ENCODE measurements around the gene ZFYVE21. TPM values are rescaled to one million over a fixed set of nuclear protein-coding genes. Genes with fewer than 3 reads are reported as not detected.
A peak's percentile ranks its signal among the peaks of the same experiment; 100 is the strongest.

ZFYVE21 gene
- total RNA-seq, 6 donors from 2014 or later, result 29.3 to 92.1 (median 65.5) TPM

- H3K9me3 ChIP-seq, result no peaks in the 10 kb centered on the region
- no peak for DNase-seq
- no peaks in the 10 kb centered on the region for H3K27me3 ChIP-seq
- TF ChIP-seq POLR2AphosphoS5 (IDR thresholded peaks at IDR 0.05), result no peak
- TF ChIP-seq CTCF (IDR thresholded peaks at IDR 0.05), result no peak
- no peak for TF ChIP-seq POLR2A (IDR thresholded peaks at IDR 0.05)
- TF ChIP-seq EP300 (IDR thresholded peaks at IDR 0.05), result no peak
- WGBS, 2 donors, result 39 to 50% methylated on average over 6 to 9 of the region's 9 CpGs
- H3K27ac ChIP-seq, result peak overlapping the region in 3 of 4 donors; percentile 57 to 81 (median 59)
- ATAC-seq (ENCODE audit: low FRiP score in 2 of 2), result no peak
- peaks cover 0 to 28% (median 12%) of the 10 kb centered on the region in 4 donors for H3K36me3 ChIP-seq
- peaks cover 31 to 50% (median 40%) of the 10 kb centered on the region in 4 donors for H3K4me1 ChIP-seq
- H3K4me3 ChIP-seq, result no peak overlapping the region
These were observed 4.7 kb upstream of the ZFYVE21 start for GRCh38 chr14:103710771-103711377.

- Histone ChIP-seq H3K9me3 (no peaks in the 10 kb centered on the region), H3K4me3 (no peak overlapping the region), H3K4me1 (peaks cover 34 to 49% (median 39%) of the 10 kb centered on the region in 4 donors), H3K27ac (peak overlapping the region; percentile 54 to 81 (median 58)), H3K36me3 (peaks cover 0 to 20% (median 10%) of the 10 kb centered on the region in 4 donors), H3K27me3 (no peaks in the 10 kb centered on the region)
- 45 to 63% methylated on average over 8 to 25 of the region's 27 CpGs for WGBS, 2 donors
- ATAC-seq (ENCODE audit: low FRiP score in 2 of 2), result peak in 1 of 2 donors; percentile 5
- peak; percentile 62 to 87 for DNase-seq
- TF ChIP-seq POLR2AphosphoS5 (IDR thresholded peaks at IDR 0.05), result peak in 1 of 2 donors; percentile 13
- TF ChIP-seq POLR2A (IDR thresholded peaks at IDR 0.05), result no peak
These were observed 3.8 kb upstream of the ZFYVE21 start for GRCh38 chr14:103711516-103712431.

DNA sequence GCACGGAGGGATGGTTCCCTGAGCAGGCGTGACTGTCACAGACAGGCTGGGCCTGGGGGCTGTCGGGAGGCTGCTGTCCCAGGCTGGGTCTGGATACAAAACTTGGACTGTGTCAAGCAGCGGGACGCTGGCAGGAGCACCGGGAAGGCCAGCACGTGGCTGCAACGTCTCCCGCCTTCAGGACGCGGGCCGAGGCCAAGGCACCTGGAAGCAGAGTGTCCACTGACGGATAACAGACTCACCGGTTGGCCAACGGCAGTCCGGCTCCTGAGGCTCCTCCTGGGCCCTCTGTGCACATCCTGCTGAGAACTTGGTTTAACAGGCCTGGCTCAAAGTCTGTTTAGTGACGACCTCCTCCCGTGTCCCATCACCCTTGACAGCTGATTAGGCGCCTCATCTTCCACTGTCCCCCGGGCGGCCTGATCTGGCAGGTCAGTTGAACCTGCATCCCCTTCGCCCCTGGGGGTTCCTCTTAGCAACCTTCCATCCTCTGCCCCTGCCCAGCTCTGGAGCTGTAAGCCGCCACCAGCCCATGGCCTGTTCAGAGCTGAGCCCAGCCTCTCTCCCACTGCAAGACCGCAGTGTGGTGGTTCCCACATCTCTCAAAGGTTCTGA is 2.9 kb upstream of the ZFYVE21 start:
- H3K4me3 ChIP-seq, result no peak overlapping the region

GRCh38 chr14:103713304-103714062 is 2.1 kb upstream of the ZFYVE21 start:
- Histone ChIP-seq H3K4me1 (peaks cover 41 to 66% (median 51%) of the 10 kb centered on the region in 4 donors), H3K9me3 (no peaks in the 10 kb centered on the region), H3K4me3 (no peak overlapping the region), H3K36me3 (peaks cover 0 to 7% (median 2%) of the 10 kb centered on the region in 4 donors), H3K27me3 (no peaks in the 10 kb centered on the region), H3K27ac (peak overlapping the region in 3 of 4 donors; percentile 57 to 81 (median 59))
- TF ChIP-seq CTCF (IDR thresholded peaks at IDR 0.05), result no peak
- no peak for TF ChIP-seq EP300 (IDR thresholded peaks at IDR 0.05)
- TF ChIP-seq POLR2A (IDR thresholded peaks at IDR 0.05), result no peak
- no peak for TF ChIP-seq POLR2AphosphoS5 (IDR thresholded peaks at IDR 0.05)
- DNase-seq, result no peak
- no peak for ATAC-seq (ENCODE audit: low FRiP score in 2 of 2)
- WGBS, 2 donors, result 92 to 93% methylated on average over 17 to 18 of the region's 18 CpGs

More for the DNA sequence above, 2.9 kb upstream of the ZFYVE21 start:
- H3K36me3 ChIP-seq, result peaks cover 0 to 11% (median 6%) of the 10 kb centered on the region in 4 donors
- 79 to 90% methylated on average over 10 to 23 of the region's 24 CpGs for WGBS, 2 donors
- ATAC-seq (ENCODE audit: low FRiP score in 2 of 2) (no peak), DNase-seq (peak in 1 of 2 donors; percentile 84)
- H3K27ac ChIP-seq, result peak overlapping the region; percentile 54 to 81 (median 58)
- H3K9me3 ChIP-seq, result no peaks in the 10 kb centered on the region
- H3K4me1 ChIP-seq, result peaks cover 37 to 58% (median 48%) of the 10 kb centered on the region in 4 donors
- H3K27me3 ChIP-seq, result no peaks in the 10 kb centered on the region
- TF ChIP-seq POLR2AphosphoS5 (IDR thresholded peaks at IDR 0.05), result no peak
- no peak for TF ChIP-seq EP300 (IDR thresholded peaks at IDR 0.05)
- TF ChIP-seq CTCF (IDR thresholded peaks at IDR 0.05), result no peak
- TF ChIP-seq POLR2A (IDR thresholded peaks at IDR 0.05), result no peak
